Measurements from ENCODE around the gene POLN. TPM values are rescaled to one million over a fixed set of nuclear protein-coding genes. Genes with fewer than 3 reads are reported as not detected.

Gene POLN
- total RNA-seq, 1 donor from 2014 or later = 2.2 TPM

GRCh38 chr4:2248821-2249261 is 6.9 kb upstream of the POLN start:
- peak; percentile 42 for DNase-seq
- Histone ChIP-seq H3K36me3 (peaks cover 68% of the 10 kb centered on the region), H3K27me3 (ENCODE audit: low read depth) (no peaks in the 10 kb centered on the region), H3K4me1 (peaks cover 30% of the 10 kb centered on the region), H3K9me3 (no peaks in the 10 kb centered on the region), H3K4me3 (no peak overlapping the region), H3K27ac (no peak overlapping the region)
- intact Hi-C loops (cut with DNase I) = no loop called here
- no peak for ATAC-seq
- no peak for TF ChIP-seq CTCF (IDR thresholded peaks at IDR 0.05)

- H3K9me3 ChIP-seq = no peaks in the 10 kb centered on the region
- no peak overlapping the region for H3K4me3 ChIP-seq
- peaks cover 35% of the 10 kb centered on the region for H3K4me1 ChIP-seq
- no peak for TF ChIP-seq CTCF (IDR thresholded peaks at IDR 0.05)
- intact Hi-C loops (cut with DNase I) = no loop called here
- peaks cover 61% of the 10 kb centered on the region for H3K36me3 ChIP-seq
- ATAC-seq (no peak), DNase-seq (peak; percentile 34)
- H3K27ac ChIP-seq = no peak overlapping the region
- no peaks in the 10 kb centered on the region for H3K27me3 ChIP-seq (ENCODE audit: low read depth)
Observed at GRCh38 chr4:2248044-2248780, 6.3 kb upstream of the POLN start.

GRCh38 chr4:2247128-2248043 is 5.5 kb upstream of the POLN start:
- H3K36me3 ChIP-seq = peaks cover 53% of the 10 kb centered on the region

GRCh38 chr4:2246384-2247127 is 4.6 kb upstream of the POLN start:
- no peak overlapping the region for H3K4me3 ChIP-seq
- H3K27me3 ChIP-seq (ENCODE audit: low read depth) = no peaks in the 10 kb centered on the region
- H3K9me3 ChIP-seq = no peaks in the 10 kb centered on the region
- peaks cover 45% of the 10 kb centered on the region for H3K36me3 ChIP-seq
- intact Hi-C loops (cut with DNase I) = no loop called here
- peaks cover 37% of the 10 kb centered on the region for H3K4me1 ChIP-seq
- no peak for ATAC-seq
- H3K27ac ChIP-seq = no peak overlapping the region
- no peak for TF ChIP-seq CTCF (IDR thresholded peaks at IDR 0.05)
- peak; percentile 36 for DNase-seq

More at GRCh38 chr4:2247128-2248043, 5.5 kb upstream of the POLN start:
- ATAC-seq = no peak
- H3K27ac ChIP-seq = no peak overlapping the region
- DNase-seq = peak; percentile 42
- no peaks in the 10 kb centered on the region for H3K9me3 ChIP-seq
- intact Hi-C loops (cut with DNase I) = no loop called here
- no peaks in the 10 kb centered on the region for H3K27me3 ChIP-seq (ENCODE audit: low read depth)
- TF ChIP-seq CTCF (IDR thresholded peaks at IDR 0.05) = no peak
- H3K4me1 ChIP-seq = peaks cover 37% of the 10 kb centered on the region
- no peak overlapping the region for H3K4me3 ChIP-seq

GRCh38 chr4:2245787-2246275 is 3.9 kb upstream of the POLN start:
- ATAC-seq (no peak), DNase-seq (no peak)
- peak overlapping the region; percentile 49 for H3K27ac ChIP-seq
- no peaks in the 10 kb centered on the region for H3K9me3 ChIP-seq
- TF ChIP-seq CTCF (IDR thresholded peaks at IDR 0.05) = no peak
- H3K4me1 ChIP-seq = peaks cover 41% of the 10 kb centered on the region
- H3K36me3 ChIP-seq = peaks cover 38% of the 10 kb centered on the region
- intact Hi-C loops (cut with DNase I) = no loop called here
- no peaks in the 10 kb centered on the region for H3K27me3 ChIP-seq (ENCODE audit: low read depth)
- no peak overlapping the region for H3K4me3 ChIP-seq
